Pancreas (tissue), 10 donors: ENCODE results near the gene PLA2G6. TPM values are rescaled to one million over a fixed set of nuclear protein-coding genes. Genes with fewer than 3 reads are reported as not detected.

Experiments used
- ATAC-seq, 4 donors: fragments of 200-7000 bp; cut with Tn5 transposase; one replicate each; pipeline versions ENCODE4 v1.8.0 to v1.9.1; 2020; ENCODE audit warnings: mild to moderate bottlenecking in 4 of 4, moderate library complexity in 4 of 4
- DNase-seq, 6 donors: peaks; one replicate each; pipeline ENCODE4 v3.0.0-alpha.2; 2020
- FAIRE-seq: peaks from 2 replicates; lab custom pipeline; 2012; peaks lifted over from hg19 to GRCh38; lab: Jason Lieb, UNC
- H3K27ac ChIP-seq, 4 donors: fragments of 200-600 bp; sonication (generic); 1 replicate in 3 of 4; 2 replicates in 1 of 4; pipeline versions ENCODE4 v1.5.0 to v1.8.0; 2020
- H3K27me3 ChIP-seq, 4 donors: fragments of 200-600 bp; one replicate each; pipeline ENCODE4 v1.8.0; 2021
- H3K36me3 ChIP-seq, 3 donors: fragments of 200-600 bp; sonication (generic) in 1 of 3; one replicate each; pipeline versions ENCODE4 v1.5.0 to v1.8.0; 2020 to 2021
- H3K4me1 ChIP-seq, 3 donors: fragments of 200-600 bp; one replicate each; pipeline ENCODE4 v1.8.0; 2021
- H3K4me3 ChIP-seq, 4 donors: fragments of 200-600 bp; sonication (generic) in 2 of 4; one replicate each; pipeline versions ENCODE4 v1.5.0 to v1.8.0; 2020 to 2021
- H3K9me3 ChIP-seq, 4 donors: fragments of 200-600 bp; one replicate each; pipeline ENCODE4 v1.8.0; 2021
- WGBS, 2 donors: extraction: QIAGEN DNeasy Blood & Tissue Kit; methylation state at CpG; one replicate each; pipeline ENCODE4 v1.1.7; 2013; 5-methylcytosine and 5-hydroxymethylcytosine counted together
- intact Hi-C, 3 donors: fragments of 100-400 bp; cut with DNase I; formaldehyde crosslinking; loops; one replicate each; pipeline versions ENCODE4 v1.11.1 to v1.14.2; 2022
- polyA plus RNA-seq, 2 donors: library from polyadenylated mRNA; stranded (reverse); fragments of 200-250 nt; gene quantifications; one replicate each; pipeline ENCODE4 v1.2.3, GENCODE V29; 2013
- total RNA-seq, 6 donors: library from RNA; stranded (reverse); fragmentation: NEBNext Ultra II Directional in 4 of 6; extraction: Animal tissue kit (Norgen Biotek cat#: 25700) in 4 of 6; gene quantifications; one replicate each; pipeline versions ENCODE4 v1.2.1 to v1.2.4, GENCODE V29; 2021 to 2023
- TF ChIP-seq, protein P1 (sequence below), 4 donors: fragments of 200-600 bp; sonication (generic) in 3 of 4; IDR thresholded peaks; one replicate each; pipeline versions ENCODE4 v1.5.0 to v1.8.0; 2021; ENCODE audit warnings: antibody characterized with exemption in 4 of 4
- donor health status: healthy with polysubstance abuse.
- donor health status: DM: no; HTN: no; CAD: no; lungs with moderate emphysema.
- donor health status: DM: no; HTN: no; CAD: no.
- donor health status: control.
- donor health status: control.
- donor health status: Bipolar disorder and iron deficiency.
- donor health status: DM: yes; HTN: yes; CAD: no.
- donor health status: DM: no; HTN: no; CAD: no.
- donor health status: DM: no; HTN: no; CAD: no.
- donor health status: DM: yes; HTN: yes; CAD: no.

PLA2G6 gene
- total and polyA plus RNA-seq, 8 donors: 8.7 to 109 (median 26.1) TPM

DNA sequence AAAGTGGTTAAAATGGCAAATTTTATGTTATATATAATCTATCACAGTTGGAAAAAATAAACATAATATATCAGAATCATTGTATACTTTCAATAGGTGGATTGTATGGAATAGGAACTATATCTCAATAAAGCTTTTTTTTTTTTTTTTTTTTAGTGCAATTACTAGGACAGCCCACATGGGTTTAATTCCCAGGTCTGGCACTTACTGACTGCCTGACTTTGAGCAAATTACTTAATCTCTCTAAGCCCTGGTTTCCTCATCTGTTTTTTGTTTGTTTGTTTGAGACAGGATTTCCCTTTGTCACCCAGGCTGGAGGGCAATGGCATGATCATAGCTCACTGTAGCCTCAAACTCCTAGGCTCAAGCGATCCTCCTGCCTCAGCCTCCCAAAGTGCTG is 45.0 kb downstream of the PLA2G6 start:
- FAIRE-seq (no peak), DNase-seq (no peak), ATAC-seq (no peak)
- Histone ChIP-seq H3K4me3 (no peak overlapping the region), H3K9me3 (no peaks in the 10 kb centered on the region), H3K27ac (no peak overlapping the region), H3K27me3 (no peaks in the 10 kb centered on the region), H3K36me3 (peaks cover 0 to 4% (median 0%) of the 10 kb centered on the region in 3 donors), H3K4me1 (no peaks in the 10 kb centered on the region)
- 92 to 95% methylated on average over 1 of the region's 1 CpG for WGBS, 2 donors
- TF ChIP-seq, protein P1, sequence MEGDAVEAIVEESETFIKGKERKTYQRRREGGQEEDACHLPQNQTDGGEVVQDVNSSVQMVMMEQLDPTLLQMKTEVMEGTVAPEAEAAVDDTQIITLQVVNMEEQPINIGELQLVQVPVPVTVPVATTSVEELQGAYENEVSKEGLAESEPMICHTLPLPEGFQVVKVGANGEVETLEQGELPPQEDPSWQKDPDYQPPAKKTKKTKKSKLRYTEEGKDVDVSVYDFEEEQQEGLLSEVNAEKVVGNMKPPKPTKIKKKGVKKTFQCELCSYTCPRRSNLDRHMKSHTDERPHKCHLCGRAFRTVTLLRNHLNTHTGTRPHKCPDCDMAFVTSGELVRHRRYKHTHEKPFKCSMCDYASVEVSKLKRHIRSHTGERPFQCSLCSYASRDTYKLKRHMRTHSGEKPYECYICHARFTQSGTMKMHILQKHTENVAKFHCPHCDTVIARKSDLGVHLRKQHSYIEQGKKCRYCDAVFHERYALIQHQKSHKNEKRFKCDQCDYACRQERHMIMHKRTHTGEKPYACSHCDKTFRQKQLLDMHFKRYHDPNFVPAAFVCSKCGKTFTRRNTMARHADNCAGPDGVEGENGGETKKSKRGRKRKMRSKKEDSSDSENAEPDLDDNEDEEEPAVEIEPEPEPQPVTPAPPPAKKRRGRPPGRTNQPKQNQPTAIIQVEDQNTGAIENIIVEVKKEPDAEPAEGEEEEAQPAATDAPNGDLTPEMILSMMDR (IDR thresholded peaks at IDR 0.05): no peak
- intact Hi-C loops: no loop called here

DNA sequence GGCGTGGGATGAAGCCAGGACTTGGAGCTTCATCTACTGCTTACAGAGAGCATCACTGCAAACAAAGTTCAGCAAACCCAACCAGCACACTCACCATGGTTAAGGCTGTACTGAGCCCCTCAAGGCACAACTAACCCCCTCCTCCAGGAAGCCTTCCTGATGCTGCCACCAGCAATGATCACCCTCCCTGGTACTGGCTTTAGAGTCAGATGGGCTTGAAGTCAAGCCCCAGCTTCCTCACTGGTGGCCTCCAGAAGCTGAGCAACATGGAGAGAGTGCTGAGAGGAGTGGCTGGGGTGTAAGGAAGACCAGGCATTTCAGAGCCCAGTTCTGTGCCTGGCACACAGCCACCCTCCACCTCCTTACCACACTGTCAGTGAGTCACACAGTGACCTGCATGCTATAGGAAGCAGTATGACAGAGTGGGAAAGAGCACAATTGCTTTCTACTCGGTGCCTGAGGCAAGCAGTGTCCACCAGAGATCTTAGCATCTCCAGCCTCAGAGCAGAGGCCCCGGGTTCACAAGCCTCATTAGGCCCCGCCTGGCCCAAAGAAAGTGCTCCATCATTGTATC is 46.4 kb downstream of the PLA2G6 start:
- peak in 2 of 4 donors; percentile 26 to 51 for ATAC-seq
- 90 to 96% methylated on average over 4 of the region's 4 CpGs for WGBS, 2 donors

DNA sequence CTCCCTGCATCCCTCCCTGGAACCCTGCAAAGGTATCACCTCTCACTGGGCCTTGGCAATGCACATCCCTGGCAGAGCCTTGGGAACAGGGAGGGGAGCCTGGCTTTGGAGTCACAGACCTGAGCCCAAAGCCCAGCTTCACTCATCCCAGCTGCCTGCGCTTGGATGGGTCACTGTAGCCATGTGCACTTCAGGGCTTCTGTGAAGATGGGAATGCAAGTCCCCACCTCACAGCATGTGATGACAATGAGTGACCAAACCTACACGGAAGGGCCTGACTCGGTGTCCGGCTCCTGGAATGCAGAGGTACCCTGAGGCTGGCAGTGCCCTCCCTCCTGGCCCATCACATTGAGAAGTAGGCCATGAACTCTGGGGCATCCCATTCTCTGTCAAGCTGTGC is 48.3 kb downstream of the PLA2G6 start:
- H3K9me3 ChIP-seq: no peaks in the 10 kb centered on the region
- FAIRE-seq (no peak), ATAC-seq (no peak), DNase-seq (no peak)
- no peak overlapping the region for H3K4me3 ChIP-seq
- H3K36me3 ChIP-seq: peaks cover 0 to 4% (median 0%) of the 10 kb centered on the region in 3 donors
- WGBS, 2 donors: 95 to 96% methylated on average over 4 of the region's 4 CpGs
- H3K27me3 ChIP-seq: no peaks in the 10 kb centered on the region
- intact Hi-C loops: no loop called here
- H3K27ac ChIP-seq: no peak overlapping the region
- TF ChIP-seq, protein P1 (IDR thresholded peaks at IDR 0.05): no peak
- no peaks in the 10 kb centered on the region for H3K4me1 ChIP-seq

More for the DNA sequence above, 46.4 kb downstream of the PLA2G6 start:
- Histone ChIP-seq H3K27ac (no peak overlapping the region), H3K27me3 (no peaks in the 10 kb centered on the region), H3K36me3 (peaks cover 0 to 4% (median 0%) of the 10 kb centered on the region in 3 donors), H3K9me3 (no peaks in the 10 kb centered on the region), H3K4me3 (no peak overlapping the region), H3K4me1 (no peaks in the 10 kb centered on the region)
- FAIRE-seq (no peak), DNase-seq (no peak)
- intact Hi-C loops: no loop called here
- TF ChIP-seq, protein P1 (IDR thresholded peaks at IDR 0.05): no peak

DNA sequence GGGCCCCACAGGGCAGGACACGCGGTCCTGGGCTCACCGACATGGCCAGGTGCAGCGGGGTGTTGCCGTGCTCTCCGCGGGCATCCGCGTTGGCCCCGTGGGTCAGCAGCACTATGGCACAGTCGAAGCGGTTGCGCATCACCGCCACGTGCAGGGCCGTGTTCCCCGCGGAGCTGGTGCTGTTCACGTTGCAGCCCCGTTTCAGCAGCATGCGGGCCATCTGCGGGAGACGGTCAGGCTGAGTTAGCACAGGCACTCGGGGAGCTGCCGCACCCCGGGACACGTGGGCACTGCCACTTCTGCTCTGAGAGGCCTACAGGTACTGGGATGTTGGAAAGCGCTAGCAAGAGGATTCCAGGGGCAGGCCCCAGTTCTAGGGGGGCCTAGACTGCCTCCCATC is 48.8 kb downstream of the PLA2G6 start:
- 96% methylated on average over 28 of the region's 28 CpGs for WGBS, 2 donors
- DNase-seq: peak in 1 of 6 donors; percentile 60
- intact Hi-C loops: no loop called here
- H3K9me3 ChIP-seq: no peaks in the 10 kb centered on the region
- no peak for FAIRE-seq
- no peak for ATAC-seq
- H3K4me3 ChIP-seq: no peak overlapping the region
- no peaks in the 10 kb centered on the region for H3K27me3 ChIP-seq
- no peaks in the 10 kb centered on the region for H3K4me1 ChIP-seq
- TF ChIP-seq, protein P1 (IDR thresholded peaks at IDR 0.05): no peak
- no peak overlapping the region for H3K27ac ChIP-seq
- peaks cover 0 to 4% (median 0%) of the 10 kb centered on the region in 3 donors for H3K36me3 ChIP-seq

DNA sequence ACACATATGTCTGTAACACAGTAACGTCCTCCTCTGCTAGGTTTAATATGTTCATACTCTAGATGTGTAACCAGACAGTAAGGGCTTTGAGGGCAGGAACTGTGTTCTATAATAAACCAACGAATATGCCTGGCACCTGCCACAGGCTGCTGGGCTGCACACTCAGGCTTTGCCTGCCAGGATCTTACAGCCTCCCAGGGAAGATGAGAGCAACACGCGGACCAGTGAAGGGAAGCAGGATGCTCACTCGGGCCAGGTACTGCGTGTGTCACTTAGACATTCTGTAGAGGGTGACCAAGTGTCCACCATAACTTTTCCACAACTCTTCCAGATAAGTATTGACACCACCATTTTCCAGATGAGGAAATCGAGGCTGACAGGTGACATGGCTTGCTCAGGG is 49.5 kb downstream of the PLA2G6 start:
- DNase-seq (no peak), FAIRE-seq (no peak), ATAC-seq (no peak)
- intact Hi-C loops: no loop called here
- peaks cover 0 to 4% (median 0%) of the 10 kb centered on the region in 3 donors for H3K36me3 ChIP-seq
- H3K4me3 ChIP-seq: no peak overlapping the region
- no peaks in the 10 kb centered on the region for H3K9me3 ChIP-seq
- TF ChIP-seq, protein P1 (IDR thresholded peaks at IDR 0.05): no peak
- no peaks in the 10 kb centered on the region for H3K27me3 ChIP-seq
- 85 to 87% methylated on average over 7 of the region's 7 CpGs for WGBS, 2 donors
- no peaks in the 10 kb centered on the region for H3K4me1 ChIP-seq
- H3K27ac ChIP-seq: no peak overlapping the region
